DMS153 treated with DMSO at 0.1 percent for 48 hours (cell line): ENCODE results near the gene MLANA.
A peak's percentile ranks its signal among the peaks of the same experiment; 100 is the strongest.

Experiments used
- DNase-seq: peaks from one replicate; lab custom pipeline; 2025; ENCODE audit not compliant: unreplicated experiment; lab: John Stamatoyannopoulos, UW

MLANA gene

GRCh38 chr9:5899292-5899691 lies 8.6 kb downstream of the MLANA start:
- no peak for DNase-seq

- no peak for DNase-seq
These were observed 9.9 kb downstream of the MLANA start for GRCh38 chr9:5900622-5901021.

- DNase-seq = no peak
These were observed 11.7 kb downstream of the MLANA start for GRCh38 chr9:5902377-5902776.

- no peak for DNase-seq
These were observed 18.2 kb downstream of the MLANA start for GRCh38 chr9:5908918-5909317.

GRCh38 chr9:5909976-5910375 lies 19.3 kb downstream of the MLANA start:
- DNase-seq = no peak

- no peak for DNase-seq
These were observed 19.8 kb downstream of the MLANA start for GRCh38 chr9:5910413-5911057.

- no peak for DNase-seq
These were observed 24.7 kb downstream of the MLANA start for GRCh38 chr9:5915438-5915837.

- no peak for DNase-seq
These were observed 26.6 kb downstream of the MLANA start for GRCh38 chr9:5917273-5917672.

GRCh38 chr9:5917888-5918287 lies 27.2 kb downstream of the MLANA start:
- no peak for DNase-seq

- DNase-seq = no peak
These were observed 27.8 kb downstream of the MLANA start for GRCh38 chr9:5918460-5918859.

GRCh38 chr9:5920860-5921328 lies 30.2 kb downstream of the MLANA start:
- no peak for DNase-seq

- DNase-seq = no peak
These were observed 31.5 kb downstream of the MLANA start for GRCh38 chr9:5922192-5922591.

- no peak for DNase-seq
These were observed 41.0 kb downstream of the MLANA start for GRCh38 chr9:5931657-5932056.

GRCh38 chr9:5938449-5938848 lies 47.8 kb downstream of the MLANA start:
- no peak for DNase-seq

- no peak for DNase-seq
These were observed 48.8 kb downstream of the MLANA start for GRCh38 chr9:5939530-5939929.

- DNase-seq = no peak
These were observed 50.5 kb downstream of the MLANA start for GRCh38 chr9:5941214-5941613.

GRCh38 chr9:5945112-5945511 lies 54.4 kb downstream of the MLANA start:
- DNase-seq = no peak

- peak; percentile 13 for DNase-seq
These were observed 57.2 kb downstream of the MLANA start for GRCh38 chr9:5947912-5948311.

GRCh38 chr9:5949103-5949699 lies 58.5 kb downstream of the MLANA start:
- DNase-seq = peak; percentile 34

GRCh38 chr9:5950261-5950660 lies 59.6 kb downstream of the MLANA start:
- DNase-seq = no peak

- DNase-seq = no peak
These were observed 61.1 kb downstream of the MLANA start for GRCh38 chr9:5951686-5952211.
